Measurements from ENCODE around the gene FAM193A.
"Not testable (repeated sequence)": the region's sequence is repeated elsewhere in the genome, so short reads cannot be mapped to it uniquely, and the experiment has no call there.

FAM193A gene

GRCh38 chr4:2574009-2574408, 37.6 kb downstream of the FAM193A start:
- DNase-seq = no peak

GRCh38 chr4:2574863-2575262, 38.4 kb downstream of the FAM193A start:
- no peak for DNase-seq

- DNase-seq = no peak
Observed at GRCh38 chr4:2576290-2576689, 39.8 kb downstream of the FAM193A start.

- no peak for DNase-seq
Observed at GRCh38 chr4:2578106-2578505, 41.7 kb downstream of the FAM193A start.

GRCh38 chr4:2579910-2580309, 43.5 kb downstream of the FAM193A start:
- DNase-seq = no peak

GRCh38 chr4:2583092-2583491, 46.6 kb downstream of the FAM193A start:
- DNase-seq = no peak

GRCh38 chr4:2583517-2583916, 47.1 kb downstream of the FAM193A start:
- no peak for DNase-seq

GRCh38 chr4:2586502-2586901, 50.1 kb downstream of the FAM193A start:
- DNase-seq = no peak

GRCh38 chr4:2587213-2587823, 50.9 kb downstream of the FAM193A start:
- no peak for DNase-seq

- no peak for DNase-seq
Observed at GRCh38 chr4:2588259-2588658, 51.8 kb downstream of the FAM193A start.

GRCh38 chr4:2591189-2591588, 54.7 kb downstream of the FAM193A start:
- no peak for DNase-seq

GRCh38 chr4:2592014-2592413, 55.6 kb downstream of the FAM193A start:
- not testable (repeated sequence) for DNase-seq

GRCh38 chr4:2592572-2592971, 56.1 kb downstream of the FAM193A start:
- DNase-seq = no peak

GRCh38 chr4:2593003-2593402, 56.6 kb downstream of the FAM193A start:
- no peak for DNase-seq

- DNase-seq = no peak
Observed at GRCh38 chr4:2595436-2595835, 59.0 kb downstream of the FAM193A start.

GRCh38 chr4:2595952-2596552, 59.6 kb downstream of the FAM193A start:
- DNase-seq = no peak

- no peak for DNase-seq
Observed at GRCh38 chr4:2596611-2597010, 60.2 kb downstream of the FAM193A start.

GRCh38 chr4:2598511-2599303, 62.3 kb downstream of the FAM193A start:
- DNase-seq = peak in 2 of 56 donors; percentile 8 to 20

GRCh38 chr4:2599304-2599654, 62.8 kb downstream of the FAM193A start:
- no peak for DNase-seq

- DNase-seq = no peak
Observed at GRCh38 chr4:2600878-2601277, 64.4 kb downstream of the FAM193A start.

GRCh38 chr4:2604614-2605013, 68.2 kb downstream of the FAM193A start:
- no peak for DNase-seq

- DNase-seq = no peak
Observed at GRCh38 chr4:2606960-2607506, 70.6 kb downstream of the FAM193A start.

GRCh38 chr4:2607822-2608221, 71.4 kb downstream of the FAM193A start:
- DNase-seq = no peak
